ENCODE data around the gene NCKAP5. TPM values are rescaled to one million over a fixed set of nuclear protein-coding genes. Genes with fewer than 3 reads are reported as not detected.

Gene NCKAP5
- total RNA-seq, 1 experiment from 2014 or later = 3.4 TPM

- in situ Hi-C loops (cut with HindIII; ENCODE audit: low pct_unique_long_range_greater_than_20kb, low sequenced_read_pairs) = no loop called here
- DNase-seq (ENCODE audit: low read depth) = peak; percentile 53
Measured at GRCh38 chr2:133012847-133013734, 555.2 kb downstream of the NCKAP5 start.

GRCh38 chr2:133004623-133005022, 563.6 kb downstream of the NCKAP5 start:
- in situ Hi-C loops (cut with HindIII; ENCODE audit: low pct_unique_long_range_greater_than_20kb, low sequenced_read_pairs) = no loop called here
- no peak for DNase-seq (ENCODE audit: low read depth)

GRCh38 chr2:132999421-132999820, 568.8 kb downstream of the NCKAP5 start:
- in situ Hi-C loops (cut with HindIII; ENCODE audit: low pct_unique_long_range_greater_than_20kb, low sequenced_read_pairs) = no loop called here
- no peak for DNase-seq (ENCODE audit: low read depth)

- DNase-seq (ENCODE audit: low read depth) = no peak
- in situ Hi-C loops (cut with HindIII; ENCODE audit: low pct_unique_long_range_greater_than_20kb, low sequenced_read_pairs) = no loop called here
Measured at GRCh38 chr2:132998221-132998620, 570.0 kb downstream of the NCKAP5 start.

GRCh38 chr2:132991471-132992045, 576.7 kb downstream of the NCKAP5 start:
- in situ Hi-C loops (cut with HindIII; ENCODE audit: low pct_unique_long_range_greater_than_20kb, low sequenced_read_pairs) = no loop called here
- no peak for DNase-seq (ENCODE audit: low read depth)

GRCh38 chr2:132984731-132985130, 583.5 kb downstream of the NCKAP5 start:
- DNase-seq (ENCODE audit: low read depth) = peak; percentile 44
- in situ Hi-C loops (cut with HindIII; ENCODE audit: low pct_unique_long_range_greater_than_20kb, low sequenced_read_pairs) = no loop called here

GRCh38 chr2:132980304-132980703, 588.0 kb downstream of the NCKAP5 start:
- DNase-seq (ENCODE audit: low read depth) = peak; percentile 56
- in situ Hi-C loops (cut with HindIII; ENCODE audit: low pct_unique_long_range_greater_than_20kb, low sequenced_read_pairs) = no loop called here

- DNase-seq (ENCODE audit: low read depth) = no peak
- in situ Hi-C loops (cut with HindIII; ENCODE audit: low pct_unique_long_range_greater_than_20kb, low sequenced_read_pairs) = no loop called here
Measured at GRCh38 chr2:132979339-132980093, 588.7 kb downstream of the NCKAP5 start.

- no peak for DNase-seq (ENCODE audit: low read depth)
- in situ Hi-C loops (cut with HindIII; ENCODE audit: low pct_unique_long_range_greater_than_20kb, low sequenced_read_pairs) = no loop called here
Measured at GRCh38 chr2:132978840-132979239, 589.4 kb downstream of the NCKAP5 start.

- DNase-seq (ENCODE audit: low read depth) = no peak
- in situ Hi-C loops (cut with HindIII; ENCODE audit: low pct_unique_long_range_greater_than_20kb, low sequenced_read_pairs) = no loop called here
Measured at GRCh38 chr2:132977812-132978529, 590.3 kb downstream of the NCKAP5 start.

GRCh38 chr2:132975193-132976105, 592.8 kb downstream of the NCKAP5 start:
- in situ Hi-C loops (cut with HindIII; ENCODE audit: low pct_unique_long_range_greater_than_20kb, low sequenced_read_pairs) = no loop called here
- DNase-seq (ENCODE audit: low read depth) = no peak

- DNase-seq (ENCODE audit: low read depth) = no peak
Measured at GRCh38 chr2:132974467-132975095, 593.7 kb downstream of the NCKAP5 start.

GRCh38 chr2:132971310-132972061, 596.8 kb downstream of the NCKAP5 start:
- in situ Hi-C loops (cut with HindIII; ENCODE audit: low pct_unique_long_range_greater_than_20kb, low sequenced_read_pairs) = no loop called here
- no peak for DNase-seq (ENCODE audit: low read depth)

More at GRCh38 chr2:132974467-132975095, 593.7 kb downstream of the NCKAP5 start:
- in situ Hi-C loops (cut with HindIII; ENCODE audit: low pct_unique_long_range_greater_than_20kb, low sequenced_read_pairs) = no loop called here

- DNase-seq (ENCODE audit: low read depth) = no peak
- in situ Hi-C loops (cut with HindIII; ENCODE audit: low pct_unique_long_range_greater_than_20kb, low sequenced_read_pairs) = no loop called here
Measured at GRCh38 chr2:132969371-132969985, 598.8 kb downstream of the NCKAP5 start.

GRCh38 chr2:132965460-132965859, 602.8 kb downstream of the NCKAP5 start:
- DNase-seq (ENCODE audit: low read depth) = no peak
- in situ Hi-C loops (cut with HindIII; ENCODE audit: low pct_unique_long_range_greater_than_20kb, low sequenced_read_pairs) = no loop called here

- in situ Hi-C loops (cut with HindIII; ENCODE audit: low pct_unique_long_range_greater_than_20kb, low sequenced_read_pairs) = no loop called here
- no peak for DNase-seq (ENCODE audit: low read depth)
Measured at GRCh38 chr2:132963161-132963560, 605.1 kb downstream of the NCKAP5 start.

All from Caki2 (cell line).